Measurements from ENCODE around the gene TPRN.

Gene TPRN

GRCh38 chr9:137236238-137236935, 35.8 kb upstream of the TPRN start:
- DNase-seq: peak; percentile 94

- DNase-seq: no peak
These were observed 35.1 kb upstream of the TPRN start for GRCh38 chr9:137235424-137236237.

GRCh38 chr9:137234758-137235423, 34.4 kb upstream of the TPRN start:
- DNase-seq: no peak

DNA sequence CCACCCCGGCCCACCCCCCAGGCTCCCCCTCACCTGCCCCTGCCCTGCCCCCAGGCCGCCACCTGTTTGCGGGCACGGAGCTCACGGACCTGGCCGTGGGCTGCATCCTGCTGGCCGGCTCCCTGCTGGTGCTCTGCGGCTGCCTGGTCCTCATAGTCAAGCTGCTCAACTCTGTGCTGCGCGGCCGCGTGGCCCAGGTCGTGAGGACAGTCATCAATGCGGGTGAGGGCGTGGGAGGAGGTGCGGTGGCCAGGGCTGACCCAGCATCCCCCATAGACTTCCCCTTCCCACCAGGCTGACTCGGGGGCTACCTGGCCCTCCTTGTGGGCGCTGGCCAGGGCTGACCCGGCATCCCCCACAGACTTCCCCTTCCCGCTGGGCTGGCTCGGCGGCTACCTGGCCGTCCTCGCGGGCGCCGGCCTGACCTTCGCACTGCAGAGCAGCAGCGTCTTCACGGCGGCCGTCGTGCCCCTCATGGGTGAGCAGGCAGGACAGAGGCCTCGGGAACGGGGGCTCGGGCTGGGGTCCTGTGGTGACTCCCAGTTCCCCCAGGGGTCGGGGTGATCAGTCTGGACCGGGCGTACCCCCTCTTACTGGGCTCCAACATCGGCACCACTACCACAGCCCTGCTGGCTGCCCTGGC, 33.6 kb upstream of the TPRN start:
- no peak for DNase-seq

GRCh38 chr9:137233143-137233980, 32.8 kb upstream of the TPRN start:
- DNase-seq: no peak

DNA sequence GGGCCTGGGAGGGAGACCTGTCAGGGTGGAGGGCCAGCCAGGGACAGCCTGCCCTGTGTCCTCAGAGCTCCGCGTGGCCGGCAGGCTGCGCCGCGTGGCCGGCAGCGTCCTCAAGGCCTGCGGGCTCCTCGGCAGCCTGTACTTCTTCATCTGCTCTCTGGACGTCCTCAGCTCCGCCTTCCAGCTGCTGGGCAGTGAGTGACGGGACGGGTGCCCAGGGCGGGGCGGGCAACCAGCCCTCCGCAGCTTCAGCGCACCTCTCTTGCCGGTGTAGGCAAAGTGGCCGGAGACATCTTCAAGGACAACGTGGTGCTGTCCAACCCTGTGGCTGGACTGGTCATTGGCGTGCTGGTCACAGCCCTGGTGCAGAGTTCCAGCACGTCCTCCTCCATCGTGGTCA, 32.0 kb upstream of the TPRN start:
- no peak for DNase-seq

- DNase-seq: no peak
These were observed 31.6 kb upstream of the TPRN start for GRCh38 chr9:137232101-137232500.

- no peak for DNase-seq
These were observed 31.0 kb upstream of the TPRN start for GRCh38 chr9:137231372-137232039.

- DNase-seq: no peak
These were observed 30.3 kb upstream of the TPRN start, which contains the start of gene SLC34A3 for GRCh38 chr9:137230705-137231371. SLC34A3 (plus strand) TSS chr9:137230901; CDS start chr9:137231703, 802 bp downstream.

- no peak for DNase-seq
These were observed 29.6 kb upstream of the TPRN start for GRCh38 chr9:137229903-137230704.

DNA sequence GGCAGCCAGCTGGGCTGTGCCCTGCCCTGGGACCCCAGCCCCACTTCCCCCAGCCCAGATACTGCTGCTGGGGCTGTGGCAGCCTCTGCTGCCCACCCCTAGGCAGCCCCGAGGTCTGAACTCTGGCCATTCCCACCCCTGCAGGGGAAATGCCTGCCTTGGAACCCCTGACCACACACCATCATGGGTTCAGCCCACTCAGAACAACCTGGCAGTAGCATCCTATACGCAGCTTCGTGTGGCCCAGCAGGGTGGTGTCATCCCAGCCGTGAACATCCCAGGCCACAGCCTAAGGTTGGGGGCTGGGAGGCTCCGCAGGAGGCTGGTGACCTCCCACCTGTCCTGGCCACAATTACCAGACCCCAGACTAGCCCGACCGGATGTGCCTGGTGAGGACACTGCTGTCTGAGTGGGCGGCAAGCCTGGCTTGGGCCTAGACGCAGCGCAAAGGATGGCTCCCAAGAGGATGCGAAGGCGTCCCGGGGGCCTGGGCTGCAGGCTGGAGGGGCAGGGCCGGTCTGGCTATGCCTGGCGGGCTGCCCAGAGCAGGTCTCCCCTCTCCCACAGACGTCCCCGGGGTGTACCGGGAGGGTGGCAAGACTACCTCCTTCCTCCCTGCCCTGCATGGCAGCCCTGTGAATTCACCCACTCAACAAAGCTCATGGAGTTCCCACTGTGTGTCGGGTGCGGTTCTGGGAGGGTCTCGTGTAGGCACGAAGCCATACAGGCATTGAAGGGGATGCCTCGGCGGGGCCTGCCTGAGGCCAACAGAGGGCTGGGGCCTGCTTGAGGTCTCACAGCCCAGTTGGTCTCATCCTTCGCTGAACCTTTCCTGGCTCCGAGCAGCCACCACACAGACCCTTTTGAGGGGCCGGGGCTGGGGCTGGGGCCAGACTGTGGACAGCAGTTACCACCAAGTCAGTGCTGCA, 28.7 kb upstream of the TPRN start:
- no peak for DNase-seq

- DNase-seq: no peak
These were observed 28.0 kb upstream of the TPRN start for GRCh38 chr9:137228506-137228967.

DNA sequence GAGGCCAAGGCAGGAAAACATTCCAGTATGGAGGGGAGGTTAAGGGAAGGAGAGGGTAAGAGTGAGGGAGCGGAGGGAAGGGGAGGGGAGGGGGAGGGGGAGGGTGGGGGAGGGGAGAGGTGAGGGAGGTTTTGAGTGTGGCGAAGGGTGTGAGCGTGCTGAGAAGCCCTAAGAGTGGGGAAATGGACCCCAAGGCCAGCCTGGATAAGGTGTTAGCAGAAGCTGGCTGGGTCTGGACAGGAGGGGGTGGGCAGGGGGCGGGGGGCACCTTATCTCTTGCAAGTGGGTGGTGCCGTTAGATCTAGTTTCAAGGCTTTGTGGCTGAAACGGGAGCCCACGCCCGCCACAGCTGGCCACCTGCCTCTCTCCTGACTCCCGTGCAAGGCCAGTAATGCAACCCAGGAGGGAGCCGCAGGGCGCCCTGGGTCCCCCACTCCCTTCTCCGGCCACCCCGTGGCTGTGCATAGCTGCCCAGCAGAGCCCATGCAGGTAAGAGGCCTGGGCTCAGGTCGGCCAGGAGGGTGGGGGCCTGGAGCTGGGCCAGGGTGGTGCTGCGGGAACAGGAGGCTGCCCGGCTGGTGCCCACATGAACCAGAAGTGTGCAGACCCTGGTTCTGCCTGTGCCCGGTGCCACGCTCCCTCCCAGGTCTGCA, 27.4 kb upstream of the TPRN start:
- DNase-seq: no peak

DNA sequence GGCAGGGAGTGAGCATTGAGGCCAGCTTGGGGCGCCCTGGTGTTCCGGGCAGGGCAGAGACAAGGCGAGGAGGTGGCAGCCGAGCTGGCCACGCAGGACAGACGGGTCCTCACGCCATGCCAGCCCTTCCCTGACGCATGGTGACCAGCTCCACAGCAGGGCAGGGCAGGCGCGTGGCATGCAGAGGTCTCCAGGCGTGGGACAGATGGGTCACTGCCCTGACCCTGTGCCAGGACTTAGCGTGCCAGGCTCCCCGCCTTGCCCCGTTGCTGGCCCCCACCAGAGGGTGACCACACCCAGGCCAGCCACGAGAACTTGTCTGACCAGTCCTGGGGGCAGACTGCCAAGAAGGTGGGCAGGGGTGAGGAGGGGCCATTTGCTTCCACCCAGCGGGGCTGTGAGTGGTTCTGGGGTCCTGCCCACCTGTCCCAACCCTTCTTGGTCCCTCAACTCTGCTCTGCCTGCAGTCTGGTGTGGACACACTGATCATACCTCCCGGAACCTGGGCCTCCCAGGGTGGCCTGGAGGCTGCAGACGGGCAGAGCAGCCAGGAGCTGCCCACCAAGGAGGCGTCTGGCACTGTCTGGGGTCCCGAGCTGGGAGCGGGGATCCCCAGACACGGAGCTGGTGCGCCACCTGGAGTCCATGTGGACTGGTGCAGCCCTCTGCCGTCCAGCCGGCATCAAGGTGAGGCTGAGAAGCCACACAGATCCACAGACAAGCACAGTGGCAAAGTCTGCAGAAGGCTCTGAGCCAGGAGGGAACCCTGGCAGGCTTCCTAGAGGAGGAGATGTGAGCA, 26.7 kb upstream of the TPRN start, which contains the start of gene RNF224:
Gene RNF224 (plus strand): TSS at position 449 of the 799 bp plus-strand sequence. CDS start 834 bp downstream, outside the sequence.
- peak; percentile 84 for DNase-seq

GRCh38 chr9:137226338-137227053, 26.0 kb upstream of the TPRN start:
- DNase-seq: no peak

DNA sequence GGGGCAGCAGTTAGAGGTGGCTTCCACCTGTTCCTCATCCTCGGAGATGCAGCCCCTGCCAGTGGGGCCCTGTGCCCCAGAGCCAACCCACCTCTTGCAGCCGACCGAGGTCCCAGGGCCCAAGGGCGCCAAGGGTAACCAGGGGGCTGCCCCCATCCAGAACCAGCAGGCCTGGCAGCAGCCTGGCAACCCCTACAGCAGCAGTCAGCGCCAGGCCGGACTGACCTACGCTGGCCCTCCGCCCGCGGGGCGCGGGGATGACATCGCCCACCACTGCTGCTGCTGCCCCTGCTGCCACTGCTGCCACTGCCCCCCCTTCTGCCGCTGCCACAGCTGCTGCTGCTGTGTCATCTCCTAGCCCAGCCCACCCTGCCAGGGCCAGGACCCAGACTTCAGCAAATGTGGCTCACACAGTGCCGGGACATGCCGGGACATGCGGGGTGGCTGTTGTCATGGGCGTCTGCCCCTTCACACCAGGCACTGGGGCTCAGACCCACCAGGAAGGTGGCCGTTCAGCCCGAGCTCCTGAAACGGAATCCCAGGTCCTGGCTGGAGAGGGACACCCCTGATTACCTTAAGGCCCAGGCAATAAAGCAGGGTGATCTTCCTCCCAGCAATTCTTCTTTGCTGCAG, 25.3 kb upstream of the TPRN start:
- no peak for DNase-seq

All from activated CD8-positive, alpha-beta memory T cell treated with anti-CD3 and anti-CD28 coated beads, Interleukin-2, amount 50 U/mL, for 4 hours (primary cell).